IPS-20b (cell line): ENCODE measurements around the gene SLC6A9.

ENCODE experiments used
- H3K27ac ChIP-seq: one replicate; pipeline ENCODE4 v1.5.1; 2013; ENCODE audit warnings: low read length
- H3K27me3 ChIP-seq: 2 replicates; pipeline ENCODE4 v1.6.1; 2013; ENCODE audit warnings: mild to moderate bottlenecking, low read length, inconsistent platforms; ENCODE audit not compliant: insufficient read depth
- H3K36me3 ChIP-seq: 2 replicates; pipeline ENCODE4 v1.6.1; 2013; ENCODE audit warnings: low read depth, mild to moderate bottlenecking, inconsistent platforms, low read length, moderate library complexity; ENCODE audit not compliant: insufficient read depth
- H3K4me1 ChIP-seq: 2 replicates; pipeline ENCODE4 v1.6.1; 2013; ENCODE audit warnings: mild to moderate bottlenecking, control low read depth, inconsistent platforms, low read length, moderate library complexity; ENCODE audit not compliant: insufficient read depth
- H3K4me3 ChIP-seq: 2 replicates; pipeline ENCODE4 v1.5.1; 2013; ENCODE audit warnings: mild to moderate bottlenecking, low read length, inconsistent platforms
- H3K9ac ChIP-seq: 2 replicates; pipeline ENCODE4 v1.6.1; 2013; ENCODE audit warnings: low read depth, mild to moderate bottlenecking, inconsistent platforms, low read length, moderate library complexity
- H3K9me3 ChIP-seq: 2 replicates; pipeline ENCODE4 v1.6.1; 2013; ENCODE audit warnings: mild to moderate bottlenecking, low read depth, low read length, inconsistent platforms; ENCODE audit not compliant: insufficient read depth

Gene SLC6A9

DNA sequence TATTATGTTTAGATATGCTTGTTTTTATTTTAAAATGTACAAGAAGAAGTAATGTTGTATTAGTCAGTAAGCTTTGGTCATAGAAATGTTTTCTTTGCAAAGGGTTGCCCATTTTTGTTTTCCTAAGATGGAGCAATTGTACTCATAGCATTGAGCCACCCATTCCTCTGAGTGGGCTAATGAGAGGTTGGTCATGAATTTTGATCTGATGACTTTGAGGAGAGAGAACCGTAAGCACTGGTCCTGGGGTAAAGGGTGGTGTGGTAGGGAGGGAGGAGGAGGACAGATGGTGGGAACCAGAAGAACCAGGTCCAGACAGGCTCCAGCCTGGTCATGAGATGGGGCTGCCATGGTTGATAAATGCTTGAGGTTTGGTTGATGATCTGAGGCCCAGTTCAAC, 15.9 kb upstream of the SLC6A9 start:
- H3K4me3 ChIP-seq = no peak overlapping the region
- no peaks in the 10 kb centered on the region for H3K4me1 ChIP-seq
- H3K27me3 ChIP-seq = peaks cover 30% of the 10 kb centered on the region
- H3K9ac ChIP-seq = no peak overlapping the region
- no peaks in the 10 kb centered on the region for H3K36me3 ChIP-seq
- no peaks in the 10 kb centered on the region for H3K9me3 ChIP-seq
- no peak overlapping the region for H3K27ac ChIP-seq

DNA sequence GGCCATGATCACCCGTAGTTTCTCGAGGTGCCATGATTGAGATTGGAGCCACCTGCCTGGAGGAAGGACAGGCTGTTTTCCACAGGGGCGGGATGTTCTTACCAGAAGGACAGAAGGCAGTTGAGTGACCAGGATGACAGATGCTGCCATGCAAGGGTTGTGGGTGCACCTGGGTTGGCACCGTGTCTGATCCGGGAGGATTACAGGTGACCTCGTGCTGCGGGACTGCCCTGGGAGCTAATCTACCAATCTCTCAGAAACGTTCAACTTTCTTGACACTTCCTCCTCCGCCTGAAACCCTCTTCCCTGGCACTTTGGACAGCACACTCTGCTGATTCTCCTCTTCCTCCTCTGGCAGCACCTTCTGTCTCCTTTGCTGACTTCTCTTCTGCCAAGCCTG, 13.8 kb upstream of the SLC6A9 start:
- no peaks in the 10 kb centered on the region for H3K9me3 ChIP-seq
- no peak overlapping the region for H3K4me3 ChIP-seq
- H3K27me3 ChIP-seq = peaks cover 26% of the 10 kb centered on the region
- H3K27ac ChIP-seq = no peak overlapping the region
- no peak overlapping the region for H3K9ac ChIP-seq
- H3K36me3 ChIP-seq = no peaks in the 10 kb centered on the region
- no peaks in the 10 kb centered on the region for H3K4me1 ChIP-seq

DNA sequence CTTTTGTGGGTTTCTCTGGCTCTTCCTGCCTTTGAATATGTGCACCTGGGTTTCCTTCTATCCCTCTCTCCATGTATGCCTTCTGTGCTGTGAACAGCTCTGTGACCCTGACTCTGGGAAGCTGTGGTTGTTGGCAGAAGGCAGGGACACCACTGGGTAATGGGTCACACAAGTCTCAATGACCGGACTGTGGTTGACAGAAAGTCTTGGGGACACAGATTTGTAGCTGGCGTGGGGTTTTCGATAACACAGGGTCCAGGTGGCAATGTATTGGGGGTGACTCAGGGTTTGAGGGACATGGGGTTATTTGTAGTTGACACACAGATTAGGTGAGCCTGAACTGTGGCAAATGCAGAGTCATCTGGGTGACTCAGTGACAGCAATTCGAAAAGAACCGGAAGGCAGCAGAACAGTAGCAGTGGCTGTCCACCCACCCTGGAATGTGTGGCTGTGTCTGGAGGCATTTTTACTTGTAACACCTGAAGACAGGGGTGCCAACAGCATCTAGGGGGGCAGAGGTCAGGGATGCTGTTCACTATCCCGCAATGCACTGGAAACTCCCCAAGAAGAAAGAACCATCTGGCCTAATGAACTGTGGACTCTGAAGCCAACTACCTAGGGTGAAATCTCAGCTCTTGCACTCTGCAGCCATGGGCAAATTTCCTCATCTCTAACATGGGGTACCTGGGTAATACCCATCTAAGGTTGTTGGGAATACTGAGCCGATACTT, 13.0 kb upstream of the SLC6A9 start:
- Histone ChIP-seq H3K9me3 (no peaks in the 10 kb centered on the region), H3K9ac (no peak overlapping the region), H3K27ac (no peak overlapping the region), H3K36me3 (no peaks in the 10 kb centered on the region), H3K27me3 (peaks cover 26% of the 10 kb centered on the region), H3K4me1 (no peaks in the 10 kb centered on the region), H3K4me3 (no peak overlapping the region)

DNA sequence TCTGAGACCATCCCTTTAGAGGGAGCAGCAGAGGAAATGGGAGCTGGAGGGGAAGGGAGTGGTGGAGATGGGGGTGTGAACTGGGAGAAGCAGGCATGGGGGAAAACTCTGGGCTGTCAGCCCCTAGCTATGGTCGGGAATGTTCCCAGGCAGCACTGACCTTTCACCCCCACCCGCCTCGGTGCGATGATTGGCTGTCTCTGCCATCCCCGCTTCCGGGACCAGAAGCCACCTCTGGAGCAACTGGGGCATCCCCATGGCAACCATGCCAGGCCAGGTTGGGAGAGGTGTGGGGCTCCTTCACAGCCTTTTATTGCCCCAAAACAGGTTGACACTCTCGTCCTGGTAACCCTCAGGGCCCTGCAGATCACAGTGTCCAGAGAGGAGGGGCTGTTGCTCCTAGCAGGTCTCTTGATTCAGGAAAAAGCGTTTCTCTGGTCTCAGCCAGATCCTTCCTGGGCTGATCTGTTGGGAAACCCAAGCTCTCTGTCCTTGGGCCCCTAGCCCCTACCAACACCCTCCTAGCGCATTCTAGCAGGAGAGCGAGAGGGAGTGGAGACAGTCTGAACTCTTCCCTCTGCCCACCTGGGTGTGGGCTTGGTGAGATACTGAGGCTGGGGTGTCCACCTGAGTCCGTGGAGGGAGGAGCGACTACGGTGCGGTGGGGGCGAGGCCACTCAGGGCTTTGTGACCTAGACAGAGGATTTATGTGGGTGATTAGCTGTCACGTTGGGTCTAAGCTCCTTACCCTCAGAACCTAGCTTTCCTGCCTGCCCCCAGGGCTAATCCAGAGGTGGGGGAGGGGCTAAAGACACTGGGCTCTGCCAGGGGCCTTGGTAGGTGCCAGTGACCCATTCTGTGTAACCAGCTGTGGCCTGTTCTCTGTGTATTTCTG, 12.2 kb upstream of the SLC6A9 start:
- Histone ChIP-seq H3K36me3 (no peaks in the 10 kb centered on the region), H3K9ac (no peak overlapping the region), H3K27ac (no peak overlapping the region), H3K4me3 (no peak overlapping the region), H3K4me1 (no peaks in the 10 kb centered on the region), H3K27me3 (peaks cover 26% of the 10 kb centered on the region), H3K9me3 (no peaks in the 10 kb centered on the region)

DNA sequence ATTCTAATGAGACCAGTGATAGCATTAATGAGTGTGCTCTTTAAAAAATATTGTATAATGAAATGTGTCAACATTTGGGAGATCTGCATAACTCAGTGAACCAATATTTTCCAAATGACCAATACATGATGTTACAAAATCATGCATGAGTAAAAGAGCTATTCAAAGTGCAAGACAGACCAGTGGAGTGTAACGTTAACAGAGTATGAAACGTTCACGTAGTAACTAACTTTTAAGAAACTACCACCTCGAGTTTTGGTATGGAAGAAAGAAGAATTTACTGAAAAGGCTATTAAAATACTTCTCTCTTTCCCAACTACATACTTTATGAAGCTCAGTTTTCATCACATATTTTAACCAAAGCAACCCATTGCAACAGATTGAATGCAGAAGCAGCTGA, 9.6 kb upstream of the SLC6A9 start:
- Histone ChIP-seq H3K4me1 (peaks cover 4% of the 10 kb centered on the region; the same call in 1 of the 2 replicates), H3K27me3 (peaks cover 26% of the 10 kb centered on the region), H3K36me3 (no peaks in the 10 kb centered on the region), H3K9ac (no peak overlapping the region), H3K4me3 (no peak overlapping the region), H3K27ac (no peak overlapping the region), H3K9me3 (no peaks in the 10 kb centered on the region)

DNA sequence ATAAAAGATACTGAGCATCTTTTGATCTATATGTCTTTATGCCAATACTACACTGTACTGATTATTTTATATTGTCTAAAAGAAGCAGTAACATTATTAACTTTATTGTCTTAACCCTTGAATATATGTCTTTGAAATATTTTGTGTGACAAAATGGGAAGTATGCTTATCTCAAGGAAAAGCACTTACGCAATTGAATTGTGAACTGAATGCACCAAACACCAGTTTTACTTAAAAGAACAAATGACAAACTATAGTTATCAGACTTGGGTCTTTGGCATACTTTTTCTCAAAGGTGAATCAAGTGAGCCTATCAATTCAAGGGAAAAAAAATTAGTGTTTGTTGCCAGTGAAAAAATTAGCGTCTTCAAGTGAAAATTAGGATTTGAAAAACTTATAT, 9.2 kb upstream of the SLC6A9 start:
- Histone ChIP-seq H3K4me3 (no peak overlapping the region), H3K27ac (no peak overlapping the region), H3K4me1 (peaks cover 4% of the 10 kb centered on the region; the same call in 1 of the 2 replicates)

DNA sequence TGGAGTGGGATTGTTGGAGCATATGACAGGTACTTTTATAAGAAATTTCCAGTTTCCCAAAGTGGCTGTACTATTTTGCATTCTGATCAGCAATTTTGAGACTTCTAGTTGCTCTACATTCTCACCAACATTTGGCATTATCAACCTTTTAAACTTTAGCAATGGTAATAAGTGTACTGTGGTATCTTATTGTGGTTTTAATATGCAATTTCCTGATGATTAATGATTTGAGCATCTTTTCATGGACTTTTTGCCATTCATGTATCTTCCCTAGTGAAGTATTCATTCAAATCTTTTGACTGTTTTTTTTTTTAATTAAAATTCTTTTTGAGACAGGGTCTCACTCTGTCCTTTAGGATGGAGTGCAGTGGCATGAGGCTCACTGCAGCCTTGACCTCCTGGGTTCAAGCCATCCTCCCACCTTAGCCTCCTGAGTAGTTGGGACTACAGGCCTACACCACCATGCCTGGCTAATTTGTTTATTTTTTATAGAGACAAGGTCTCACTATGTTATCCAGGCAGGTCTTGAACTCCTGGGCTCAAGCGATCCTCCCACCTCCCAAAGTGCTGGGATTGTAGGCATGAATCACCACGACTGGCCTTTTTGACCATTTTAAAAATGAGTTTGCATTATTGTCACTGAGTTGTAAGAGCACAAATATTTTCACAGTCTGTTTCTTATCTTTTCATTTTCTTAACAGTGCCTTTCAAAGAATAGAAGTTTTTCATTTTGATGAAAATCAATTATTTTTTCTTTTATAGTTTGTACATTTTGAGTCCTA, 7.8 kb upstream of the SLC6A9 start:
- H3K27me3 ChIP-seq = peaks cover 13% of the 10 kb centered on the region; the same call in 1 of the 2 replicates
- H3K4me1 ChIP-seq = peaks cover 4% of the 10 kb centered on the region; the same call in 1 of the 2 replicates
- no peak overlapping the region for H3K27ac ChIP-seq
- H3K9me3 ChIP-seq = no peaks in the 10 kb centered on the region
- no peak overlapping the region for H3K4me3 ChIP-seq
- H3K9ac ChIP-seq = no peak overlapping the region
- H3K36me3 ChIP-seq = no peaks in the 10 kb centered on the region

More for the DNA sequence above, 9.2 kb upstream of the SLC6A9 start:
- Histone ChIP-seq H3K36me3 (no peaks in the 10 kb centered on the region), H3K9ac (no peak overlapping the region), H3K9me3 (no peaks in the 10 kb centered on the region), H3K27me3 (peaks cover 24% of the 10 kb centered on the region)

DNA sequence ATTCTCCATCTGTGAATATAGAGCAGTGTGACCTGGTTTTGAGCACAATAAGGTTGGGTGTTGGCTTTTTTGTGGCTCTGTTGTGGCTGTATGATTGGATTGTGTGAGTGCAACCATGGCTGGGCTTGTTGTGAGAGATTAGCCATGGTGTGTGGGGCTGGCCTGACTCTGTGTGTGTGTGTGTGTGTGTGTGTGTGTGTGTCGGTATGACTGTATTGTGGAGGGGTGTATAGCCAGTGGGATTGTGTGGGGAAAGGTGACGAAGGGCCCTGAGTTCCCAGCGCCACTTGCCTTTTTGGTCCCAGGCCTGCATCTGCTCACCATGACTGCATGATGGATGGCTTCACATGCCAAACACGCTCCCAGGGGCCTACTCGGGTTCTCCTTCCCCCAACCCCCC, 5.9 kb upstream of the SLC6A9 start:
- Histone ChIP-seq H3K4me1 (peaks cover 10% of the 10 kb centered on the region; the same call in 1 of the 2 replicates), H3K9ac (no peak overlapping the region), H3K36me3 (no peaks in the 10 kb centered on the region), H3K9me3 (no peaks in the 10 kb centered on the region), H3K4me3 (no peak overlapping the region), H3K27ac (no peak overlapping the region), H3K27me3 (no peaks in the 10 kb centered on the region)

DNA sequence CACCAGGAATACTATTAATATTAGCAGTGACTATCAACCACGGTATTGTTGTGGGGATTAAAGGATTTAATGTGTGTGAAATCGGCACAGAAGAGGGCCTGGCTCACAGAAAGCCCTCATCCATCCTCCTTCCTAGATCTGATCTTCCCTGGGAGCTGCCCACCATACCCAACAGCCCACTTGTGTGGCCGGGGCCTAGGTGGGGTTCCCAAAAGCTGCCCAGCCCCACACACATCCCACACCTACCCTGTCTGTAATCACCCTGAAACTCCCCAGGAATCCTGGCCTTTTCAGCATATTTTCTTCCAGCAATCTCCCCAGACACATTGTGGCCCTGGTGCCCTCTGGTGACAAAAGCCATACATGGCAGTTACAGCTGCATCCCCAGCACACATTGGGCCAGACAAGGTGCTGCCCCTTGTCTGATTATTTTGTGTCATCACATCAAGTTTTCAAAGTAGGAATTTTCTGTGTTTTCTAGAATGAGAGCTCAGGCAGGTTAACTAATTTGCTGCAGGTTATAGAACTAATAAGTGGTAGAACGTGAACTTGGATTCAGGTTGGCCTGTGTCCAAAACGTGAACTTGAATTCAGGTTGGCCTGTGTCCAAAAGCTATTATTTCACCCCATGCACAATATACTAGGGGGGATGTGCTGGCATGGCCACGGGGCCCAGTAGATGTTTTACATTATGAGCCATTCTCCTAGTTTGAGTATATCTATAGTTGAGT, 5.3 kb upstream of the SLC6A9 start:
- Histone ChIP-seq H3K4me3 (no peak overlapping the region), H3K36me3 (no peaks in the 10 kb centered on the region), H3K9ac (no peak overlapping the region), H3K27me3 (no peaks in the 10 kb centered on the region), H3K4me1 (peaks cover 14% of the 10 kb centered on the region; the same call in 1 of the 2 replicates), H3K9me3 (no peaks in the 10 kb centered on the region), H3K27ac (no peak overlapping the region)

DNA sequence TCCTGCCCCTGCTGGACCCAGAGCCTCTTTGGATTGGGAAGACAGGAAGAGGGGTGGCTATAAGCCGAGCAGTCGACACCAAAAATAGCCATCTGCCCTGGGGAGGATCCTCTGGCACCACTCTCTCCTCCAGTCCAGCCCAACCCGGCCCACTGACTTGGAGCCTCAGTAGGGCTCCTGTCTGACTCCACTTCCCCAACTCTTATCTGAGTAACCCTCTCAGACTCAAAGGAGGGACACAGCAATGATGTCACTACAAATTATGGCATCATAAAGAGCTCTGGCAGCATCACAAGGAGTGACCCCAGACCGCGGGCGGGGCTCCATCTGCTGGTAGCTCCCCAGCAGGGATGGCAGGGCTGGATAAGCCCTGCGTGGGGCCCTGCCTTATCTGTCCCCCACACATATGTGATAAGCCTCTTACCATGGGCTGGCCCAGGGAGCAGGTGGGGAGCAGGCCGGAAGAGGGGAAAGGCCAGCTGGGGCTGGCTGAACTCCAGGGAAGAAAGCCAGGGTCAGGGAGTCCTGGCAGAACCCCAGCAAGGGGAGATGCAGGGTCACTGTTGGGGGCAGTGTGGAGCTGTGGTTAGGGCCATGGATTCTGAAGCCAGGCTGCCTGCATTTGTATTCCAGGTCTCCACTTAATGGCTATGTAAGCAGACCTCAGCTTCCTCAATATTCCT, 4.6 kb upstream of the SLC6A9 start:
- H3K9ac ChIP-seq = no peak overlapping the region
- H3K4me3 ChIP-seq = no peak overlapping the region
- H3K27ac ChIP-seq = no peak overlapping the region
- no peaks in the 10 kb centered on the region for H3K27me3 ChIP-seq
- H3K4me1 ChIP-seq = peaks cover 14% of the 10 kb centered on the region; the same call in 1 of the 2 replicates
- H3K36me3 ChIP-seq = no peaks in the 10 kb centered on the region
- H3K9me3 ChIP-seq = no peaks in the 10 kb centered on the region
